HG02938 (cell line): ENCODE measurements around the gene AGBL4.

ENCODE experiments used
- ATAC-seq: cut with Tn5 transposase; IDR thresholded peaks from one replicate; pipeline ENCODE4 v1.9.1; 2021; ENCODE audit warnings: mild to moderate bottlenecking, moderate library complexity; ENCODE audit not compliant: unreplicated experiment

AGBL4 gene

DNA sequence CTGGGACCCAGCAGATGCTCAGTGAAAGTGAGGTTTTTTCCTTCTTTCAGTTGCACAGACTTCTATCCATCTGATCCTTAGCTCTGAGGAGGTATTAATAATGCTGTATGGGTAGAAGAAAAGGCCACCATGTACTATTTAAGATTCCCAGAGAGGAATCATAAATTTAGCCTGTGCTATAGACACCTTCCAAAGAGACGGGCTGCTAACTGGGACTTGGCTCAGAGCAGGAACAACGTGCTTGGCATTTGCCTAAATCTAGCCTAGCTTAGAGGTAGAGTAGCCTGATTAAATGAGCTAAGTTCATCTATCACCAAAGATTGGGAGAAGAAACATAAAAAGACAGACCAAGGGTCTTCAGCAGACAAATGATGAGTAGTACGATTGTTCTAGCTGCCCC lies 1070.1 kb downstream of the AGBL4 start:
- ATAC-seq, result no peak

DNA sequence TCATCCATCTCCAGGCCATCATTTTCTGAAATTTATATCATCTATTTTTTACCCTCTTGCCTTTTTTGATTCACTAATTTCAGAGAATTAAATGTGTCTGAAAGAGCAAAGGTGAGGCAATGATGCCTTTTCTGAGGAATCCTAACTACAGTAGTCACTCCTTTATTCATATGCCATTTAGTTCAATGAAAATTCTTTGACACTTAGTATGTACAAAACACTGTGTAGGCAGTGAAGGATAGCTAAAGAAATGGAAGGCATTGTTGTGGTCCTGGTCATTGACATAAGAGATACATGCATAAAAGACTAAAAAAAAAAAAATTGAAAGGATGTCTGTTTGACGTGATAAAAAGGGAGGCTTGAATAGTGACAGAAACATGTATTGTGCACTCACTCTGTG lies 1075.2 kb downstream of the AGBL4 start:
- ATAC-seq, result no peak

DNA sequence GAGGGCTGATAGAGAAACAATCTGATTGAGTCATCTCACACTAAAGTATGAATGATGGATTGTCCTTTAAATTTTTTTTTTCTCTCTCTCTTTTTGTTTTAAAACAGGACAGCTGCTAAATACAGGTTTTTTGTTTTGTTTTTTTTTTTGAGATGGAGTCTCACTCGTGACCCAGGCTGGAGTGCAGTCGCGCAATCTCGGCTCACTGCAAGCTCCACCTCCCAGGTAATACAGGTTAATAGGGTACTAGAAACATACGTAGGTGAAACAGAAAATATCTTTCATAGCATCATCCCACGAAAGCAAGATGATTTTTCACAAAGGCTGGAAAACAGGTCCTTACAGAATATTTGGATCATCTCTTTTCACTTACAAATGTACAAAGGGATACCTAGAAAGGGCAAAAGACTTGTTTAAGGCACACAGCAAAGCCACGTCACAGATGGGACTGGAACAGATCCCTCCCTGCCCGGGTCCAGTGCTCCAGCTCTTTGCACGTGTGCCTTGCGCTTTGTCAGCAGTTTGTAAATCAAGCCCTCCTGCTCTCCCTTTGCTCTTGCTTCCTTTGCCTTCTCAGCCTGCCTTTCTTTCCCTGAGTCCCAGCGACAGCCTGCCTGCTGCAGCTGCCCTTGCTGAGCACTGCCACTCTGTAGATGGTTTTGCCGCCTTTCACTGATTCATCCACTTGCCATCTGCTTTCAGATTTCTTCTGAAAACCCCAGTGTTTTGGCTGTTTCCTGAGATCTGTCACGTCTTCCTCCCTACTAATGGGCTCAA lies 1075.8 kb downstream of the AGBL4 start:
- no peak for ATAC-seq

DNA sequence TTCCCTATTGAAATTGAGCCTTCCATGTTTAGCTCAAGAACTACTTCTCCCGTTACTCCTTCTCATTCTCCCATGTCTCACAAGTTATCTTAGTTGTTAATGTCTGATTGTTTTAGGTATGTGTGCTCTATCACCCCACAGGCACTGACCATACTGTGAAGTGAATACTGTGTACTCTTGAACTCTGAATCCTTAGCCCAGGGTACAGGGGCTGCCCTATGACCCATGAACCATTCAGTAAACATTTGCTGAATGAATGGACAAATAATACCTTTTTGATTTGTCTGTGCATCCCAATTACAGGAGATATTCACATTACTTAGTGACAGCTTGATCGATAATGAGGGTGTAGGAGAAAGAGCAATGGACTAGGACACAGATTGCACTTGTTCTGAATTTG lies 1077.7 kb downstream of the AGBL4 start:
- ATAC-seq, result no peak

DNA sequence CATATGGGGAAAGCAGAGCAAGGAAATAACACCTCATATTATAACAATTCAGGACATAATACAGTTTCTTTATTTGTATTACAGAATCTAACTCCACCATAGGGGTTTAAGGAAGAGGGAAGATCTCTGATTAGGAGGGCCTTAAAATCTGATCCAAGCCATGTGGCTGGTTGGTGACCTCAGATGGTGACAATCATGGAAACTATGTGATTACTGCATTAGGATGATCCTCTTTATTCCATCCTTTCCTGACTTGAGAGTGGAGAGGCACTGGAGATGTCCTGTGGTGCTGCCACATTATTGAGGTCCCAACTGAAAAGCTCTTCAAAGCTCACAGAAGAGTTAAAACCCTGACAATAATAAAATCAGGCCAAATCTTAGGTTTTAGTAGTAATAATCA lies 1078.9 kb downstream of the AGBL4 start:
- no peak for ATAC-seq

DNA sequence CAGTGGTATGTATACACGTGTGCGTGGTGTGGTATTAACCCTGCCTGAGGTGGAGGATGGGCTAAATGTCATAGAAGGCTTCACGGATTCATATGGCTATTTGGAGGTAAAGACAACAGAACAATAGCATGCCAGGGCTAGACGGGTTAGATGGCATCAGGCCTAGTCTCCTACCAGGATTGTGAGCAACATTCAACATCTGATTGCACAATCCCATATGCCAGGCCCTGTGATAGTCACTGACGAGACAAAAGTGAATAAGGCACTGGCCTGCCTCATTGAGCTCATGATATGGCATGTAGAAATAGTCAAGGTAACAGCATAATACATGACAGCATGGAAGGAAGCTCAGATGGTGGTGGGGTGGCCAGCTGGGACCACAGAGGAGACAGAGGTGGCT lies 1079.9 kb downstream of the AGBL4 start:
- no peak for ATAC-seq

DNA sequence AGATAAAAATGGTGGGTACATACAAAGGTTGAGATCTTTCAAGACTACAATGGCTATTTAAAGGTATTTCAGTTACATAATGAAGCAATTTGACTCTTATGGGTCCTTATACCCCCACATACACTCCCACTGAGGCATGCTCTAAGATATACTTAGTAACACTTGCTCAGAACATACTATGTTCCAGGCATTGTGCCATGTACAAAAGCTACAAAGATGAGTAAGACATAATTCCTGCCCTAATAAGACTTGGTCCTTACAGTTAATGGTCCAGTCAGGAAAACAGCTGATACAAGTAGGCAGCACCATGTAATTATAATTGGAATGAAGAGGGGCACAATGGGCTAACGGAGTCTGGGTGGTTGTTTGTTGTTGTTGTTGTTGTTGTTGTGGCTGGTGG lies 1080.4 kb downstream of the AGBL4 start:
- no peak for ATAC-seq

DNA sequence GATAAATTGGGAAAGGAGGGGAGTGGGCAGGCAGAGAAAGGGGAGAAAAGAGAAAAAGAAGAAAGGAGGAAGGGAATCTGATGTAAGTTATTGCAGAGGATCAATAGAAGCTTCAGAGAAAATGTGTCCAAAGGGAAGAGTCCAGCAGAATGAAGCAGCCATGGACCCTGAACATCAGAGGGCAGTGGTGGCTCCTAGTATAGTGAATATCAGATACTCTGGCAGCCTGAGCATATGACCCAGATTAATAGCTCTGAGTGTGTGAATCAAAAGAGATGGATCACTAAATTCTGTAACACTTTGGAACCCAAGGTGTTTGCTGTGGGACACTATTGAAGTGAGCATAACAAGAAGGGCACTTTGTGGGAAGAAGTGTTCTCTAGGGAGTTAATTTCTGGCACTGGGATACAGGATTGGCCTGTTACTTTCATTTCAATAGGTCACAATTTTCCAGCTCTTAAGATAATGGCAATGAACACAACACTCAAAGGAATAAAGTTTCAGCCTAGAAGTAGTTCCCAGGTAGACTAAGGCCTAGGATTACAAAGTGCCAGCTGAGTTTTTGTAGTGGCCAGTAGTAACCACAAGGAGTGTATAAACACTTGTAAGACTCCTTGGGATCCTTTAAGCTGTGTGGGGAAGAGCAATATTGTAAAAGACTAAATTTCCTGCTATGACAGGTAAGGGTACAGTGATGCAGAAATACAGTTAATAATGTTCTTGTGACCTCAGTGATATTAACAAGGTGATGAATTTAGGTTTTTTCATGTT lies 1082.6 kb downstream of the AGBL4 start:
- ATAC-seq, result no peak

DNA sequence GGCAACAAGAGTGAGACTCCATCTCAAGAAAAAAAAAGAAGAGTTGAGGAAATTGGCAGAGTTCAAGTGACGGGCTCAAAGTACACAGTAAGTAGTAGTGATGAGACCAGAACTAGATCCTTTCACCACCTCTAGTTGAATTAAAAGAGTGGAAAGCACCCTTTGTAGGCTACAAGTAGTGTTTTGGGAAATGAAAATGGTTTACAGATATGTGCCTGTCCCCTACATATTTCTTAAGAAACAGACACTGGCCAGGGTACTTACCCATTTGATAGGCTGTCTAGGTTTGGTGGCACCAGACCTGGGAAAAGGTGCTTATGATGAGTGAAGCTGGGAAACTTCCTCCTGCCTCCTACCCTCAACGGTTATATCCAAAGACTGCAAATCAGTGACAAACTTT lies 1083.4 kb downstream of the AGBL4 start:
- no peak for ATAC-seq

DNA sequence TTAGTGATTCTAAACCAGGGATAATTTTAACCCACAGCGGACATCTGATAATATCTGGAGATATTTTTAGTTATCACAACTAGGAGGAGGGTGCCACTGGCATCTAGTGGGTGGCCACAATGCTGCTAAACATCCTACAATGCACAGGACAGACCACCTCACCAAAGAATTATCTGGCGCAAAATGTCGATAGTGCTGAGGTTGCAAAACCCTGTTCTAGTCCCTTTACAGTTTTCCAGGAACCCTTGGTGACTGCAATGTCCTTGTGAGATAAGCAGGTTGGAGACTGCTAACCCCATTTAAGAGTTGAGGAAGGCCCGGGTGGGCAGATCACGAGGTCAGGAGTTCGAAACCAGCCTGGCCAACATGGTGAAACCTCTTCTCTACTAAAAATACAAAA lies 1083.9 kb downstream of the AGBL4 start:
- no peak for ATAC-seq

DNA sequence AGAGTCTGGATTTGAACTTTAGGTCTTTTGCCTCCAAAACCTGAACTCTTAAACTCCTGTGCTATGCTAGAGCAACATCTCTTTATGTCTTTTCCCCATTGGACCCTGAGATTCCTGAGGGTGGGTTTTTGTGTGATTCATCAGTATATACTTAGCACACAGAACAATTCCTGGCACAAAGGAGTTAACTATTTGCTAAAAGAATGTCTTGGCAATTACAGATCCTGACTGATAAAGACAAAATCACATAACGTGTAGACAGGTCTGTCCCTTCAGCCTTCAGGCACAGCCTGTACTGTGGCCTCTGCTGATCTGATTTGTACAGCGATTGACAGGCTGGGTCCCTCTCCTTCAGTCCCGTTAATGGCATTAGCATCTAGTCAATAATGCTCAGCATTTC lies 1084.7 kb downstream of the AGBL4 start:
- no peak for ATAC-seq

DNA sequence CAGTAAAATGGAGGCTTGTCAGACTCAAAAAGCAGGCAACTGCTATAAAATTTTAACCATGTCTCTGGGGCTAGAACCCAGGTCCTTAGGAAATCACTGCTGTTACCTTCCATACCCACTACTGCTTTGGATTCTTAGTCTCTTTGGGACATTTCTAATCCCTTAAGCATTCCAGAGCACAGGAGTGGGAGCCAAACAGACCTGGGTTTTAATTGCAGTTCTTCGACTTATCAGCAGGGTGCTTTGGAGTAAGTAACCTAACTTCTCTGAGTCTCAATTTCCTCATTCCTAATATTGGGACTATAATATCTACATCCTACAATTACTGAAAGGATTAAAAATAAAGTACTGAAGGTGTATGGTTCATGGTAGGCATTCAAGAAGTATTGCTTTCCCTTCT lies 1086.0 kb downstream of the AGBL4 start:
- no peak for ATAC-seq

DNA sequence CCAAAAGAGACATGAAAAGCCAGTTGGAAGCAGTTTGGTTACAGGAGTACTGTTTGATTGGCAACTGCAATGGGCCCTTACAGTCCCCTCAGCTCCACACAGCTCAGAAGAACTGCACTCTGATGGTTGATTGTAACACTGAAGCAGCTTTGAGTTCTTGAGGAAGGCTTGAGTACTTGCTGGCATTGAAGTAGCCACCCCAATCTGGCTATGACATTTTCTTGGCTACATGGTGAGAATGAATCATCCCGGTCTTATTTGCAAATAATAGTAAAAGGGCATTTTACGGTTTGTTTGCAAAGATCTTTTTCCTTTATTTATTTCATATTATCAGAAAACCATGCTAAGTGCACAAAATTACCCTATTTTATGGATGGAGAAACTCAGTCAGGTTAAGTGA lies 1087.3 kb downstream of the AGBL4 start:
- ATAC-seq, result no peak

DNA sequence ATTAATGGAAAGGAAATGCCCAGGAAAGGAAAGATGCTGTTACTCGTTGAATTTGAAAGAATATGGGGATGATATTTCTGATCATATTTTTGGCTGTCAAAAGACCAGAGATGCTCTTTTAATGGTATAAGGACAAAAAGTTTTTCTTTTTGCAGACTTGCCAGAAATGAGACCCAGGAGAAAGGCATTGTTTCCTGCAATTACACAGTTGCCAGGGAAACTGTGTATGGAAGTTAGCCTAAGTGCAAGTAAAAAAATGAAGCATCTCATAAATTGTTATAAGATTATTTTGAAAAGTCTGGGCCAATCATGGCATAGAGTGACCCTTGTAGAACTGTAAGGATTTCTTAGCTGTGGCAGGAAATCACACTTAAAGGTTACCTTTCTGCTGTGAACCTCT lies 1091.4 kb downstream of the AGBL4 start:
- ATAC-seq, result no peak

DNA sequence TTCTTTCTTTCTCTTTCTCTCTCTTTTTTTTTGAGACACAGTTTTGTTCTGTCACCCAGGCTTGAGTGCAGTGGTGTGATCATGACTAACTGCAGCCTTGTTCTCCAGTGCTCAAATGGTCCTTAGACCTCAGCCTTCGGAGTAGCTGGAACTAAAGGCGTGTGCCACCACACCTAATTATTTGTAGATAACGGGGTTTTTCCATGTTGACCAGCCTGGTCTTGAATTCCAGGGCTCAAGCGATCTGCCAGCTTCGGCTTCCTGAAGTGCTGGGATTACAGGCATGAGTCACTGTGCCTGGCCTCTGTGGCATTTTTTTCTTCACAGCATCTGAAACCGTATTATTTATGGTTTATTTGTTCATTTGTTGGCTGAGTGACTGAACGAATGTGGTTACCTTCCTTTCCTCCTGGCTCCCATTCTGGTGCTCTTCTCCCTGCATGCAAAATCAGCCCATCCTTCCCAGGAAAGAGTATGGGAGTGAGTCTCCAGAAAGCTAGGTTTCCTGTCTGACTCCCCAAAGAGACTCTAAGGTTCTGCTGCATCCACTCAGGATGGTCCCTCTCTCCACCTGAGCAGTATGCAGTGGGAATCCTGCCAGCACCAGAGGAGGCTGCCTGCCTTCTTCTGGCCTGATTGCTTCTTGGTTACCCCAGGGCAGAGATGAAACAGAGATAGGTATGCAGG lies 1092.1 kb downstream of the AGBL4 start:
- no peak for ATAC-seq

DNA sequence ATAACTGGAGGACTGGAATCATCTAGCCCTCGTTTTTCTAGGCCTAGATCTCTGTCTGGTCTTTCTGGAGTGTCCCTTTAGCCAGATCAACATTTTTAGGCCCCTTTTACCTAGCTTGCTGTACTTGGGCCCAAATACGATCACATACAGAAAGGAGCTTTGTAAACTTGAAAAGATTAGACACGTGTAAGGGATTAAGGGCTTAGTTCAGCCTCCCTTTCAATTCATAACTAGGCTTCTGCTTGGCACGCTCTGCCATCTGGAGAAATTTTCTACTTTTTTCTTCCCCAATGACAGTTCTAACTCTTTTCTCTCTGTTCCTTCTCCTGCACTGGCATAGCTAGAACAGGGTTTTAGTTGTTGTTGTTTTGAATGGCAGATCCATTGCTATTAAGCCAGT lies 1093.7 kb downstream of the AGBL4 start:
- no peak for ATAC-seq

DNA sequence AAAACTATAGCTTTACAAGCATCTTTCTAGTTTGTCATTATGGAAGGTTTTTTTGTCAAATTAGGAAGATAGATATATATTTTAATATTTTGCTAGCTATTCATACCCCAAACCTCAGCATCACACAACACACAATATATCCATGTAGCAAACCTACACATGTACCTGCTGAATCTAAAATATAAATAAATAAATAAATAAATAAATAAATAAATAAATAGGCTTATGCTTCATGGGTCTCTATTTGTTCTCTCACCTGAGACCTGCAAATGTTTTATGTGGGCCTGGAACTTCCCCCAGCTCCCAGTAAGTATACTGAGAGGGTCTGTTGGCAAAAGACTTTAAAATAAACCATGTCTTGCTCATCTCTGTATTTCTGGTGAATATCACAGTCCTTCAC lies 1099.7 kb downstream of the AGBL4 start:
- ATAC-seq, result no peak

DNA sequence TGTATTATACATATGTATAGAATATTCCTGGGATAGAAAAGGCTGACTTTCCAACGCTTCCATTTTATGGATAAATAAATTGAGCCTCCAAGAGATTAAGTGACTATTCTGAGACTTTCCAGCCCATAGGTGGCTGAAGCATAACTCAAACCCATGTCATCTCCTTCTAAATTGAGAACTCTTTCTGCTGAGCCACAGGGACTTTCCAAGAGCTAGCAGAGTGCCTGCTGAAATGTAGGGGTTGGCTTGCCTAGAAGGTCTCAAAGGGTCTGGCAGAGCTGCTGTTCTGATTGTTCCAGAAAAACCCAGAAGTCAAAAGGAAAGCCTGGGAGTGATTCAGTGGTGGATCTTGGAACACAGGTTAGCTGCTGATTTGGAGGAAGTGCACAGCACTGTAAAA lies 1100.6 kb downstream of the AGBL4 start:
- ATAC-seq, result no peak

DNA sequence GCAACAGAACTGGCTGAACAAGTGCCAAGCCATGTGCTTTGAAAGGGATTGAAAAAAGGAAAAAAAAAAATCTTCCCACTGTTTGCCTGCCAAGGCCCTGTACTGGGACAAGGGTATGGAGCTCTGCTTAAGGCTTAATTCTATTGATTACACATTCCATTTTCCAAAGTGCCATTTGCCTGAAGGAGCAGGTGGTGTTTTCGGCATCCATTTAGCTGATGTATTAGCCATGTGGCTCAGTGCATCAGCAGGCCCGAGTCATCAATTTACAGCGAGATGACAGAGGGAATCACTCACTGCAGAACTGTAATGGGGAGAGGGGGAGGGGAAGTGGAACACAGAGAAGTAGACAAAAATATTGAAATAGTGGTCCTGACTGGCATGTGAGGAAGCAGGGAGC lies 1102.9 kb downstream of the AGBL4 start:
- ATAC-seq, result no peak

DNA sequence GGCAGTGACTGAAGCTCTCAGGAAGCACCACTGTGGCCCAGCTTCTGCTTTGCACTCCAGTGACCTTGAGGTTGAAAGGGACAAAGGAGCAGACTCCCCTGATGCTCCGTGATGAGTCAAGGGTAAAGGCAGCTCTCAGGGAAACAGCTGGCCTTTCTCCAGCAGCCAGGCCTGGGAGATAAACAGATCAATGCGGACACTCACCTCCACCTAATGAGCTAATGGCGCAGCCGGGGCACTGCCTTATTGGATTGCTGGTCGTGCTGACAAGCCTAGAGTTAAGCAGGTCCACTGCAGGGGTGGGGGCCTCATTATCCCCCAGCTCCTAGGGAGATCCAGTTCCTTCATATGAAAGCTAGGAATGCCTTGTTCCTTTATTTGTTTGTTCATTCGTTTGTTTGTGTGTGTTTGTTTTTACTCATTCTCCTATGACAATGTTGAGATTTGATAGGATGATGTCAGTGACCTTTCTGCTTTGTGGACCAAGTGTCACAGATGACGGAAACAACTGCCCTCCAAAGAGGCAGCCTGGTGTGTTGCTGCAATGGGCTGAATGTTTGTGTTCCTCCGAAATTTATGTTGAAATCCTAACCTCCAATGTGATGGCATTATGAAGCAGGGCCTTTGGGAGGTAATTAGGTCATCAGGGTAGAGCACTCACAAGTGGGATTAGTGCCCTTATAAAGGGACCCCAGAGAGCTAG lies 1105.7 kb downstream of the AGBL4 start:
- no peak for ATAC-seq

DNA sequence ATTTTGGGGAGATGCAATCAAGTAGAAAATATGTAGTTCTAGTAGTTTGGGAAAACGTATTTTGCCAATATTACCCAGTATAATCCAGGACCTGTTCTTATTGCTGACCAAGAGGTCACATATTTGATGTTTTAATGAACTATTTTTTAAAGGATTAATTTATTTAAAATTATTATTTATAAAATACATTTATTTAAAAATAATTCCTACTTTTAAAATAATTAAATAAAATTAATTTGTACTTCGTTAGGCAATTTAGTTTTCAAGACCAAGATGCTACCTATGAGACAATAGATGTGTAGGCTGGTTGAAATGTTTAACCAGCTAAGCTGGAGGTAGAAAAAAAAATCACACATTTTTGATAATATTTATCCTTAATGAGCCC lies 1106.7 kb downstream of the AGBL4 start:
- ATAC-seq, result no peak
